NCI-H2107 (cell line): ENCODE data around the gene ZNF772.

ENCODE experiments used
- DNase-seq: peaks from one replicate; lab custom pipeline; 2025; lab: John Stamatoyannopoulos, UW

The ZNF772 gene

DNA sequence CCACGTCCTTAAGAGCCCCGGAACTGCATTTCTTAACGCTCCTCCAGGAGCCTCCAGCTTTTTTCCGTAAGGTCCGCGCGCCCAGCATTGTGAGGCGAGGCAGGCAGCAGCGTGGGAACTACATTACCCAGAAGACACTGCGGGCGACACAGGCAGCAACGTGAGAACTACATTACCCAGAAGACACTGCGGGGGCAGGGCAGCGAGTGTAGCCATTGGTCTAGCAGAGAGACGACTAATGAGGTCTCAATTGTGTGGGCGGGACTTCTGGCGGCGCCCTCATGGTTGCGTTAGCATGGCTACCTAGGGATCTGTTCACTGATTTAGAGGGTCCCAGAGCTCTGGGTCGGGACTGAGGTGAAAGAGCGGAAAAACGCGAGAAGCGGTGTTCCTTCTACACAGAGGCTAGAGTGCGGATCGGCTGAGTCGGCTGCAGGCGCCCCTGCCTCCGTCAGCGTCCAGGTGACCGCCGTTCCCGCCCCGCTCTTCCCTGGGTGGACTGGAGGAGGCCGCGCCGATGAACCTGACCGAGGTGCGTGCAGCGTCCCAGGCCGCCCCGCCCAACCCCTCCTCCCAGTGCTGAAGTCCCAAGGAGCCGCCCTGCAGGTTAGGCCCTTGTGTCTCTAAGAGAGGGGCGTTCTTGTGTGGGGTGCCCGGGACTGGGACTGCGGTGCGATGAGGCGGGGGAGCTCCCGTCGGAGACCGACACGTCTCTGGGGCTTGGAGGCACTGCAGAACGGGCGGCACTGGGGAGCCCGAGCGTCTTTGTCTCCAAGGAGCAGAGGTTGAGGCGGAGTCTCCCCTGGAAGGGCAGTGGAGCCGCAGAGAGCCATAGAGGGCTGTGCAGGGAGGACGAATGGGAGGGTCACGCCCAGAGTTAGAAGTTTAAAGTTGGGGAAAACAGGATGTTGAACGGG is 42.0 kb downstream of the ZNF772 start, which contains the start of gene ZNF749:
TSS of gene ZNF749 (plus strand) at position 264 of the 917 bp plus-strand sequence. CDS start at position 518, 254 bp downstream.
- DNase-seq = peak; percentile 93

DNA sequence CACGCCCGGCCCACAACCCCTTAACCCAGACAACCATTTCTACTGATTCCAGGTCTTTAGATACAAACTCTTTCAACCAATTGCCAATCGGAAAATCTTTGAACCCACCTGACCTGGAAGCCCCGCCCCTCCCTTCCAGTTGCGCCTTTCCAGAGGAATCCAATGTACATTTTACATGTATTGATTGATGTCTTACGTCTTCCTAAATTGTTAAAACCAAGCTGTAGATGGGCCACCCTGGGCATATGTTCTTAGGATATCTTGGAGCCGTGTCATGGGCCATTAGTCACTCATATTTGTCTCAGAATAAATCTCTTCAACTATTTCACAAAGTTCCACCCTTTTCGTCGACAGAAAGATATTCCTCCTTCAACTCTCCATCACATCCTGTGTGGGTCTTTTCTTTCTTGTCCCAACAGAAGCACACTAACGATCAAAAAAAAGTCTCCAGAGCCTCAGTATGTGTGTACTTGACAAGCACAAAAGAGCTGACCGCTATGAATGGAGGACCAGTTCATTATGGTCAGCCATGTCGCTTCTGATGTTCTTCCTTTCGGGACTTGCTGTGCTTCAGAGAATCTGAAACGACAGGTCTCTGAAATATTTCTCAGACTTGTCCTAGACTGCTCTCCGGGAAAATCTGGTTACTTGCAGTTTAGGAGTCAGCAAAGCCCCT is 42.8 kb downstream of the ZNF772 start:
- DNase-seq = no peak

DNA sequence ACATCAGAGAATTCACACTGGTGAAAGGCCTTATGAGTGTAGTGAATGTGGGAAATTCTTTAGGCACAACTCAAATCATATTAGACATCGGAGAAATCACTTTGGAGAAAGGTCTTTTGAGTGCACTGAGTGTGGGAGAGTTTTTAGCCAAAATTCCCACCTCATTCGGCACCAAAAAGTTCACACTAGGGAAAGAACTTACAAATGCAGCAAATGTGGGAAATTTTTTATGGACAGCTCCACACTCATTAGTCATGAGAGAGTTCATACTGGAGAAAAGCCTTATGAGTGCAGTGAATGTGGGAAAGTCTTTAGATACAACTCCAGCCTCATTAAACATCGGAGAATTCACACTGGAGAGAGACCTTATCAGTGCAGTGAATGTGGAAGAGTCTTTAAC is 56.3 kb downstream of the ZNF772 start:
- no peak for DNase-seq

DNA sequence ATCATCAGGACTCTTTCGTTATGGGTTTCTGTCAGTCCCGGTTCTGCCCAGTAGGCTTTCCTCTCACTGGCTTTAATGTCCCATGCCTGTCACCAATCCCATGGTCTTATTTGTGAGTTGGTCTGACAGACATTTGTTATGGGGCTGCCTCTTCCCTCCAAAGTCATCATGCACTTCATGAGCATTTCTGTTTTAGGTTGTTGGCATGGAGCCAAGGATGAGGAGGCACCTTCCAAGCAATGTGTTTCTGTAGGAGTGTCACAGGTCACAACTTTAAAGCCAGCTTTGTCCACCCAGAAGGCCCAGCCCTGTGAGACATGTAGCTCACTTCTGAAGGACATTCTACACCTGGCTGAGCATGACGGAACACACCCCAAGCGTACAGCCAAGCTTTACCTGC is 57.9 kb downstream of the ZNF772 start:
- DNase-seq = no peak
